GM10248 (cell line): ENCODE measurements around the gene RNF157.
"Not testable (repeated sequence)": the region's sequence is repeated elsewhere in the genome, so short reads cannot be mapped to it uniquely, and the experiment has no call there.

Source experiments
- CTCF ChIA-PET: fragments of 300-600 bp; sonication (Branson Sonifier 250); formaldehyde crosslinking; extraction: SDS; loops from one replicate; lab custom pipeline; 2021; ENCODE audit warnings: antibody characterized with exemption; lab: Yijun Ruan, JAX
- POLR2A ChIA-PET: fragments of 350-650 bp; sonication (Branson Sonifier 250); formaldehyde crosslinking; extraction: SDS; loops from one replicate; lab custom pipeline; 2020; ENCODE audit warnings: antibody characterized with exemption; lab: Yijun Ruan, JAX
- DNase-seq: peaks from one replicate; pipeline ENCODE4 v3.0.0; 2012; ENCODE audit errors: extremely low spot score
- TF ChIP-seq, protein P1 (sequence below): IDR thresholded peaks from 2 replicates; pipeline ENCODE4 v1.5.1; 2012; ENCODE audit warnings: mild to moderate bottlenecking, low read depth; ENCODE audit errors: extremely low read depth, missing control alignments, control extremely low read depth

Gene RNF157

DNA sequence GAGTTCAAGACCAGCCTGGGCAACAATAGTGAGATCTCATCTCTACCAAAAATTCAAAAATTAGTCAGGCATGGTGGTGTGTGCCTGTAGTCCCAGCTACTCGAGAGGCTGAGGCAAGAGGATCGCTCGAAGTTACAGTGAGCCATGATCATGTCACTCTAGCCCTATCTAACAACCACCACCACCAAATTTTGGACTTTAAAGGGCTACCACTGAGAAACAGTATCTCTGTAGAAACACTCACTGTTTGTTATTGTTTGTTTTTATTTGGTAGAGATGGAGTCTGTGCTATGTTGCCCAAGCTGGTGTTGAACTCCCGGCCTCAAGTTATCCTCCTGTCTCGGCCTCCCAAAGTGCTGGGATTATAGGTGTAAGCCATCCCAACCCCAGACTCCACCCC is 23.6 kb upstream of the RNF157 start:
- ChIA-PET POLR2A (interaction anchor here (0.6 to 4.5 kb wide), 4 partner anchors 9 to 33 kb away, joined by 3 to 36 read pairs (median 9); no protein-coding TSS in a partner anchor), CTCF (interaction anchor here (0.8 to 11.7 kb wide), 4 partner anchors 15 to 65 kb away, joined by 3 to 117 read pairs (median 13); no protein-coding TSS in a partner anchor)

DNA sequence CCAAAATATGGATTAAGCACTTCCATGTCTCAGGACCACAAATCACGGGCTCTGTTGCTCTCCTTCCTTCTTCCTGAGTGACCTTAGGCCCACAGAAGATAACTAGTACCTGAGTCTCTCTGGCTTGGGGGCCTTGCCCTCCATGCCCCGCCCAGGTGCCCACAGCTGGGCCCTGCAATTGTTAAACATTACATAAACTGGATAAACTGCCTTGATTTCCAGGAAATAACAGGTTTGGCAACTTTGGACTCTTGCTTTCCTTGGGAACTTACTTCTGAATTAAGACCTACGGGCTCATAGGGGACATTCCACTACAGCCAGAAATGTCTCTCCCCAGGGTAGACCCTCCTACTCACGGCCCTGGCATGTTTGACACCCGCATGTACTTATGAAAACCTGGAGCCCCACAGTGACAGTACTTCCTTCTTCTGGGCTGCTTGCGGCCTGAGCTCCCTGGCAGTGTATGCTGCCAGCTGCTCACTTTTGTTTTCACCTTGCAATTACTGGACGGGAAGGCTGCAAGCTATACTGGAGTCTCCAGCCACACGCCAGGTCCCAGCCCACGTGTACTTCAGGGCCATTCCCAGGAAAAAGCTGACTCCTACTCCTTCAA is 22.5 kb upstream of the RNF157 start:
- ChIA-PET POLR2A (interaction anchor here (0.7 to 4.5 kb wide), 5 partner anchors 10 to 535 kb away, joined by 3 to 36 read pairs (median 6); no protein-coding TSS in a partner anchor), CTCF (interaction anchor here (0.8 to 11.7 kb wide), 6 partner anchors 14 to 83 kb away, joined by 3 to 117 read pairs (median 4); no protein-coding TSS in a partner anchor)
- peak; percentile 61 for DNase-seq
- TF ChIP-seq, protein P1, sequence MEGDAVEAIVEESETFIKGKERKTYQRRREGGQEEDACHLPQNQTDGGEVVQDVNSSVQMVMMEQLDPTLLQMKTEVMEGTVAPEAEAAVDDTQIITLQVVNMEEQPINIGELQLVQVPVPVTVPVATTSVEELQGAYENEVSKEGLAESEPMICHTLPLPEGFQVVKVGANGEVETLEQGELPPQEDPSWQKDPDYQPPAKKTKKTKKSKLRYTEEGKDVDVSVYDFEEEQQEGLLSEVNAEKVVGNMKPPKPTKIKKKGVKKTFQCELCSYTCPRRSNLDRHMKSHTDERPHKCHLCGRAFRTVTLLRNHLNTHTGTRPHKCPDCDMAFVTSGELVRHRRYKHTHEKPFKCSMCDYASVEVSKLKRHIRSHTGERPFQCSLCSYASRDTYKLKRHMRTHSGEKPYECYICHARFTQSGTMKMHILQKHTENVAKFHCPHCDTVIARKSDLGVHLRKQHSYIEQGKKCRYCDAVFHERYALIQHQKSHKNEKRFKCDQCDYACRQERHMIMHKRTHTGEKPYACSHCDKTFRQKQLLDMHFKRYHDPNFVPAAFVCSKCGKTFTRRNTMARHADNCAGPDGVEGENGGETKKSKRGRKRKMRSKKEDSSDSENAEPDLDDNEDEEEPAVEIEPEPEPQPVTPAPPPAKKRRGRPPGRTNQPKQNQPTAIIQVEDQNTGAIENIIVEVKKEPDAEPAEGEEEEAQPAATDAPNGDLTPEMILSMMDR = no peak

More for the DNA sequence above, 23.6 kb upstream of the RNF157 start:
- TF ChIP-seq, protein P1 = no peak
- DNase-seq = no peak

DNA sequence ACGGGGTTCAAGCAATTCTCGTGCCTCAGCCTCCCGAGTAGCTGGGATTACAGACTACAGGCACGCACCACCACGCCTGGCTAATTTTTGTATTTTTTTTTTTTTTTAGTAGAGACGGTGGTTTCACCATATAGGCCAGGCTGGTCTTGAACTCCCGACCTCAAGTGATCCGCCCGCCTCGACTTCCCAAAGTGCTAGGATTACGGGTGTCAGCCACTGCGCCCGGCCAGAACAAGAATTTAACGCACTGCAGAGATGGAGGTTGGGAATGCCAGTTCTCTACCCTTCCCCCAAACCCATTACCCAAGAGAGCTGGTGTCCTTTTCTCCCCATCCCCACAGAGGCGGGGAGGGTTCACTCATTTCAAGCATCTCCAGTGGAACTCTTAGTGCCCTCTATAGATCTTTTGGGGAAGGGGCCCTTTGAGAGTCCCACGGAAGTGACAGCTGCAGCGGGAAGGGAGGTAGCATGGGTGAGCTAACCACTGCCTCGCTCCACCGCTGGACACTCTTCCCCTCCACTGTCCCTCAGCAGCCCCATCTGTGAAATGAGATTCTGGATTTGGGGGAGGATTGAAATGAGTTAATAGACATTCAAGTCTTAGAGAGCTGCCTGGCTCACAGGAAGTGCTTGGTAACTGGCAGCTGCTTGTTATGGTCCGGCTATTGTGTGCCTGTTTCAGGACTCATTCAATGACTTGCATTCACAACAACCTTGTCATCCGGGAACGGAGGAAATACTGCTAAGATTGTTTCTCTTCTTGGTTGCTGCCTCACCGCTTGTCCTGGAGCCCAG is 21.3 kb upstream of the RNF157 start:
- ChIA-PET POLR2A (interaction anchor here (0.7 to 4.5 kb wide), 4 partner anchors 9 to 533 kb away, joined by 3 to 36 read pairs (median 4); no protein-coding TSS in a partner anchor), CTCF (interaction anchor here (0.8 to 11.7 kb wide), 4 partner anchors 13 to 261 kb away, joined by 3 to 117 read pairs (median 14); partner anchors contain the start of gene CDK3)
- TF ChIP-seq, protein P1 = no peak
- DNase-seq = peak; percentile 59

DNA sequence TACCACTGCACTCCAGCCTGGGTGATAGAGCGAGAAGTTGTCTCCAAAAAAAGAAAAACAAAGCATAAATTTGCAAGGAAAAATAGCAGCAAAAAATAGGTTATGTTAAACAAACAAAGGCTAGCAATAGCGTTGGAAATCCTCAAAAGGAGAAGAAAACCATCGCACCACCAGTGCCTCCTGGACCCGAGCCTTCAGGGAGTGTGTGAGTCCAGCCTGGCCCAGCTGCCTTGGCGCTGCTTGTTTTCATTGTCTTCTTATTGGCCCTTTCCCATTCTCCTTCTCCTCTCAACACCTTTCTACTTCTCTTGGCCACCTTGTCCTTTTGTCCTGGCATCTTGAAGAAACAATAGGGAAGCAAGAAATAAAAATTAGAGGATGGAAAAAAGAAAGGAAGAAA is 20.4 kb upstream of the RNF157 start:
- no peak for DNase-seq
- ChIA-PET POLR2A (no interaction called here), CTCF (interaction anchor here (0.9 to 11.7 kb wide), 5 partner anchors 12 to 79 kb away, joined by 3 to 117 read pairs (median 6); no protein-coding TSS in a partner anchor)
- TF ChIP-seq, protein P1 = no peak

DNA sequence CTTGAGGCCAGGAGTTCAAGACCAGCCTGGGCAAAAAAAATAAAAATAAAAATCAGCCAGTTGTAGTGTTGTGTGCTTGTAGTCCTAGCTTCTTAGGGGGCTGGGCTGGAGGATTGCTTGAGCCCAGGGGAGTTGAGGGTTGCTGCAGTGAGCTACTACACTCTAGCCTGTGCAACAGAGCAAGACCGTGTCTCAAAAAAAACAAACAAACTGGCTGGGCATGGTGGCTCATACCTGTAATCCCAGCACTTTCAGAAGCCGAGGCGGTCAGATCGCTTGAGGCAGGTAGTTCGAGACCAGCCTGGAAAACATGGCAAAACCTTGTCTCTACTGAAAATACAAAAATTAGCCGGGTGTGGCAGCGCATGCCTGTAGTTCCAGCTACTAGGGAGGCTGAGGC is 19.9 kb upstream of the RNF157 start:
- CTCF ChIA-PET = interaction anchor here (0.7 to 11.7 kb wide), 5 partner anchors 11 to 78 kb away, joined by 3 to 117 read pairs (median 4); no protein-coding TSS in a partner anchor
- TF ChIP-seq, protein P1 = no peak
- POLR2A ChIA-PET = no interaction called here
- DNase-seq = no peak

DNA sequence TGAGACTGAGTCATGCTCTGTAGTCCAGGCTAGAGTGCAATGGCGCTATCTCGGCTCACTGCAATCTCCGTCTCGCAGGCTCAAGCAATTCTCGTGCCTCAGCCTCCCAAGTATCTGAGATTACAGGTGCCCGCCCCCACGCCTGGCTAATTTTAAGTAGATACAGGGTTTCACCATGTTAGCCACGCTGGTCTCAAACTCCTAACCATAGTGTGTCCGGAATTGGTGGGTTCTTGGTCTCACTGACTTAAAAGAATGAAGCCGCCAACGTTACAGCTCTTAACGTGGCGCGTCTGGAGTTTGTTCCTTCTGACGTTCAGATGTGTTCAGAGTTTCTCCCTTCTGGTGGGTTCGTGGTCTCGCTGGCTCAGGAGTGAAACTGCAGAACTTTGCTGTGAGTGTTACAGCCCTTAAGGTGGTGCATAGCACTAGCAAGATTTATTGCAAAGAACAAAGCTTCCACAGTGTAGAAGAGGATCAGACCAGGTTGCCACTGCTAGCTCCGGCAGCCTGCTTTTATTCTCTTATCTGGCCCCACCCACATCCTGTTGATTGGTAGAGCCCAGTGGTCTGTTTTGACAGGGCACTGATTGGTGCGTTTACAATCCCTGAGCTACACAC is 16.2 kb upstream of the RNF157 start:
- POLR2A ChIA-PET, DNase-seq: not testable (repeated sequence)
- CTCF ChIA-PET = interaction anchor here (1.3 to 11.7 kb wide), 3 partner anchors 7 to 46 kb away, joined by 3 to 117 read pairs (median 3); no protein-coding TSS in a partner anchor
